K562 (cell line): ENCODE data around the gene GNPTAB. TPM values are rescaled to one million over a fixed set of nuclear protein-coding genes. Genes with fewer than 3 reads are reported as not detected.

Experiments used
- ATAC-seq: fragments of 200-7000 bp; cut with Tn5 transposase; 3 replicates; pipeline ENCODE4 v1.9.1; 2020; ENCODE audit warnings: moderate library complexity
- BruUV-seq: library from RNA; stranded (reverse); fragments of 400-500 nt; replicated peaks from 2 replicates; lab custom pipeline; 2021; lab: Mats Ljungman, UMichigan
- CTCF ChIA-PET: fragments of 300-600 bp; formaldehyde crosslinking; extraction: SDS; loops from one replicate; lab custom pipeline; 2021; ENCODE audit warnings: low intra/inter-chr PET ratio; lab: Yijun Ruan, JAX
- POLR2A ChIA-PET: fragments of 300-600, 350-650 bp; sonication (Branson Sonifier 250); formaldehyde crosslinking; extraction: SDS; loops from one replicate; lab custom pipeline; 2021; ENCODE audit warnings: antibody characterized with exemption, inconsistent platforms; lab: Yijun Ruan, JAX
- DNase-seq, 4 experiments: peaks; one replicate each; pipeline versions ENCODE4 v3.0.0 to v3.0.0-alpha.2; 2011 to 2018; ENCODE audit warnings: low spot score in 3 of 4, mixed read lengths in 3 of 4; ENCODE audit errors: extremely low read depth in 1 of 4
- FAIRE-seq: peaks from 2 replicates; lab custom pipeline; 2011; peaks lifted over from hg19 to GRCh38; lab: Jason Lieb, UNC
- H2AFZ ChIP-seq: 2 replicates; pipeline ENCODE4 v1.6.0; 2011; ENCODE audit warnings: low read depth, low read length, control low read depth, inconsistent platforms
- H3K27ac ChIP-seq: fragments of 200-600 bp; 3 replicates; pipeline ENCODE4 v1.8.0; 2011; ENCODE audit warnings: low read depth, mild to moderate bottlenecking, control low read depth, inconsistent platforms, low read length, moderate library complexity, mixed read lengths; ENCODE audit errors: extremely low read depth
- H3K27me3 ChIP-seq, 2 experiments: fragments of 300-600 bp in 1 of 2; 2 replicates in 1 of 2; 3 replicates in 1 of 2; pipeline versions ENCODE4 v1.6.0 to v1.8.0; 2011; ENCODE audit warnings: inconsistent platforms in 2 of 2, low read length in 2 of 2, mild to moderate bottlenecking in 1 of 2, mixed read lengths in 1 of 2, moderate library complexity in 1 of 2; ENCODE audit not compliant: control insufficient read depth in 2 of 2, insufficient read depth in 2 of 2
- H3K36me3 ChIP-seq: fragments of 300-600 bp; 3 replicates; pipeline ENCODE4 v1.8.0; 2011; ENCODE audit warnings: mild to moderate bottlenecking, low read length, inconsistent platforms; ENCODE audit not compliant: control insufficient read depth, insufficient read depth
- H3K4me1 ChIP-seq, 2 experiments: fragments of 200-600 bp in 1 of 2; replicated peaks in 1 of 2; 2 replicates in 1 of 2; 3 replicates in 1 of 2; pipeline versions ENCODE4 v1.5.1 to v1.8.0; 2011; ENCODE audit warnings: inconsistent platforms in 2 of 2, low read length in 2 of 2, mild to moderate bottlenecking in 1 of 2, mixed read lengths in 1 of 2, moderate library complexity in 1 of 2; ENCODE audit not compliant: control insufficient read depth in 2 of 2, insufficient read depth in 2 of 2
- H3K4me2 ChIP-seq: 2 replicates; pipeline ENCODE4 v1.6.1; 2011; ENCODE audit warnings: low read length, control low read depth, inconsistent platforms, mixed read lengths; ENCODE audit not compliant: insufficient read depth
- H3K4me3 ChIP-seq: fragments of 200-600 bp; sonication (generic), shearing (Covaris generic); 2 replicates; pipeline ENCODE4 v1.5.1; 2016; ENCODE audit warnings: control low read depth, inconsistent platforms
- H3K79me2 ChIP-seq: fragments of 200-600 bp; 3 replicates; pipeline ENCODE4 v1.8.0; 2011; ENCODE audit warnings: low read length, inconsistent platforms; ENCODE audit not compliant: control insufficient read depth, insufficient read depth
- H3K9ac ChIP-seq, 2 experiments: 2 replicates each; pipeline versions ENCODE4 v1.6.0 to v1.6.1; 2011; ENCODE audit warnings: low read depth in 2 of 2, low read length in 2 of 2, control low read depth in 1 of 2, inconsistent platforms in 1 of 2, mild to moderate bottlenecking in 1 of 2, mixed read lengths in 1 of 2; ENCODE audit not compliant: insufficient read depth in 1 of 2
- H3K9me1 ChIP-seq: one replicate; pipeline ENCODE4 v1.6.0; 2011; ENCODE audit warnings: inconsistent platforms, mild to moderate bottlenecking, low read length, moderate library complexity; ENCODE audit not compliant: control insufficient read depth, insufficient read depth
- H3K9me3 ChIP-seq: replicated peaks from 2 replicates; pipeline ENCODE4 v1.5.1; 2011; ENCODE audit warnings: low read depth, low read length, inconsistent platforms; ENCODE audit not compliant: control insufficient read depth, insufficient read depth
- H4K20me1 ChIP-seq: replicated peaks from 2 replicates; pipeline ENCODE4 v1.6.1; 2011; ENCODE audit warnings: low read length, inconsistent platforms, mixed read lengths; ENCODE audit not compliant: control insufficient read depth, insufficient read depth
- ATF6 ChIP-seq: sonication (generic); formaldehyde crosslinking; IDR thresholded peaks from 2 replicates; pipeline ENCODE4 v1.4.0; 2020; ENCODE audit warnings: mild to moderate bottlenecking, missing genetic modification reagents
- CEBPB ChIP-seq: fragments of 450-650 bp; IDR thresholded peaks from 2 replicates; pipeline ENCODE4 v1.6.1; 2016; ENCODE audit warnings: missing genetic modification characterization, missing compliant biosample characterization
- CEBPG ChIP-seq, 3 experiments: fragments of 200-800 bp in 1 of 3; sonication (Bioruptor generic) in 1 of 3; sonication (generic) in 1 of 3; formaldehyde crosslinking in 1 of 3; IDR thresholded peaks in 2 of 3; conservative IDR thresholded peaks in 1 of 3; 2 replicates each; pipeline versions ENCODE4 v1.6.1 to v1.8.0; 2016 to 2022; ENCODE audit warnings: missing compliant biosample characterization in 2 of 3, missing genetic modification characterization in 2 of 3, mild to moderate bottlenecking in 1 of 3, missing genetic modification reagents in 1 of 3
- WGBS: fragments of 100-300 bp; shearing (Covaris generic); methylation state at CpG from one replicate; pipeline ENCODE4 v1.1.6; 2016; ENCODE audit warnings: low coverage, mixed read lengths; ENCODE audit not compliant: insufficient coverage; ENCODE audit errors: missing lambda C conversion rate; 5-methylcytosine and 5-hydroxymethylcytosine counted together
- in situ Hi-C: fragments of 300-500 bp; cut with MboI; formaldehyde crosslinking; loops from 4 replicates; pipeline ENCODE4 v1.15.0; 2018; ENCODE audit warnings: inconsistent platforms, mixed read lengths
- intact Hi-C: fragments of 100-400 bp; cut with micrococcal nuclease; formaldehyde crosslinking; loops from 2 replicates; pipeline ENCODE4 v1.14.2; 2022
- polyA plus RNA-seq, 8 experiments: library from polyadenylated mRNA; depleted of rRNA in 4 of 8; stranded (reverse) in 5 of 8; unstranded in 3 of 8; fragments of >200 nt; fragmentation: Nextera tagmentation in 2 of 8; fragmentation: Illumina TruSeq in 1 of 8; extraction: Ambion mirVana in 2 of 8; extraction: Trizol in 1 of 8; gene quantifications; 2 replicates each; pipeline versions ENCODE4 v1.2.1 to v1.2.3, GENCODE V29; 2011 to 2014; ENCODE audit warnings: inconsistent platforms in 1 of 8, missing spikeins in 1 of 8
- total RNA-seq, 7 experiments: library from RNA; depleted of rRNA in 6 of 7; stranded (reverse); fragments of >200 nt in 6 of 7; fragmentation: Illumina TruSeq in 2 of 7; extraction: Trizol in 2 of 7; gene quantifications; 2 replicates each; pipeline versions ENCODE4 v1.2.1 to v1.2.3, GENCODE V29; 2011 to 2021; ENCODE audit warnings: low replicate concordance in 1 of 7

The GNPTAB gene
- total and polyA plus RNA-seq, 9 of the 15 experiments (the other 6 are each of a cell fraction or from before 2014, with no cell fraction given), result 5.9 to 23.2 (median 19.3) TPM

- H3K9me1 ChIP-seq, result no peaks in the 10 kb centered on the region
- in situ Hi-C loops, result no loop called here
- 95% methylated on average over 1 of the region's 1 CpG for WGBS
- ATAC-seq (no peak), DNase-seq (no peak), FAIRE-seq (no peak)
- no peak overlapping the region for H3K9ac ChIP-seq
- H4K20me1 ChIP-seq, result no peaks in the 10 kb centered on the region
- CTCF ChIA-PET, result interaction anchor here (0.6 kb wide), 1 partner anchor 38 kb away, joined by 8 read pairs; no protein-coding TSS in a partner anchor
- no peak overlapping the region for H2AFZ ChIP-seq
- POLR2A ChIA-PET, result interaction anchor here (1.4 kb wide), 1 partner anchor 13 kb away, joined by 4 read pairs; no protein-coding TSS in a partner anchor
- H3K36me3 ChIP-seq, result no peaks in the 10 kb centered on the region
- intact Hi-C loops, result no loop called here
- H3K79me2 ChIP-seq, result no peaks in the 10 kb centered on the region
- TF ChIP-seq ATF6 (no peak), CEBPG (CRISPR knock-in tag; IDR thresholded peaks at IDR 0.05) (no peak), CEBPG (tag; conservative IDR thresholded peaks at IDR 0.05 in 1 of 2, IDR thresholded peaks at IDR 0.05 in 1 of 2) (0 out of 4 replicates have a peak, but pooled peaks of 1 of the 2 experiments have one; percentile 27), CEBPB (tag) (peak; percentile 78)
- no peaks in the 10 kb centered on the region for H3K9me3 ChIP-seq
- no TSS peak for BruUV-seq
- H3K4me3 ChIP-seq, result no peak overlapping the region
- no peak overlapping the region for H3K4me2 ChIP-seq
- H3K27ac ChIP-seq, result no peak overlapping the region
- H3K4me1 ChIP-seq, result no peaks in the 10 kb centered on the region; a peak in 1 of 5 replicates
- no peaks in the 10 kb centered on the region for H3K27me3 ChIP-seq
Observed at GRCh38 chr12:101806265-101806664, 24.5 kb downstream of the GNPTAB start.
